Measurements from ENCODE around the gene ASB1. TPM values are rescaled to one million over a fixed set of nuclear protein-coding genes. Genes with fewer than 3 reads are reported as not detected.
A peak's percentile ranks its signal among the peaks of the same experiment; 100 is the strongest.

The ASB1 gene
- total and polyA plus RNA-seq, 7 donors = 3.5 to 36.0 (median 14.0) TPM

DNA sequence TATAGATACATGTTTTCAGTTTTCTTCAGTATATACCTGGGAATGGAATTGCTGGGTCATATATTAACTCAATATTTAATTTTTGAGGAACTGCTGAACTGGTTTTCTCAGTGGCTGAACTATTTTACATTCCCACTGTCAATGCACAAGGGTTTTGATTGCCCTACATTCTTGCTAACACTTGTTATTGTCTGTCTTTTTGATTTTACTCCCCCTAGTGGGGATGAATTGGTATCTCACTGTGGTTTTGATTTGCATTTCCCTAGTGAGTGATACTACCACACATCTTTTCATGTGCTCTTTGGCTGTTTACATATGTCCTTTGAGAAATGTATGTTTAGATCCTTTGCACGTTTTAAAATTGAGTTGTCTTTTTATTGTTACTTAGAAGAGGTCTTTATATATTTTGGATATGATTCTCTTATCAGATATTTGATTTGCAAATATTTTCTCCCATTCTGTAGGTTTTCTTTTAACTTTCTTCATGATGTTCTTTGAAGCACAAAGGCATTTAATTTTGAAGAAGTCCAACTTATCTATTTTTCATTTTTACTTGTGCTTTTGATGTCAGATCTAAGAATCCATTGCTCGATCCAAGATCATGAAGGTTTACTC is 36.2 kb downstream of the ASB1 start:
- DNase-seq = no peak
- Histone ChIP-seq H3K4me1 (peaks cover 0 to 21% (median 15%) of the 10 kb centered on the region in 4 donors), H3K36me3 (no peaks in the 10 kb centered on the region), H3K9me3 (no peaks in the 10 kb centered on the region), H3K27ac (no peak overlapping the region), H3K27me3 (no peaks in the 10 kb centered on the region), H3K4me3 (no peak overlapping the region)
- WGBS, 2 donors = 52 to 57% methylated on average over 2 of the region's 2 CpGs
- TF ChIP-seq POLR2AphosphoS5 (IDR thresholded peaks at IDR 0.05) = no peak
- TF ChIP-seq, protein P1, sequence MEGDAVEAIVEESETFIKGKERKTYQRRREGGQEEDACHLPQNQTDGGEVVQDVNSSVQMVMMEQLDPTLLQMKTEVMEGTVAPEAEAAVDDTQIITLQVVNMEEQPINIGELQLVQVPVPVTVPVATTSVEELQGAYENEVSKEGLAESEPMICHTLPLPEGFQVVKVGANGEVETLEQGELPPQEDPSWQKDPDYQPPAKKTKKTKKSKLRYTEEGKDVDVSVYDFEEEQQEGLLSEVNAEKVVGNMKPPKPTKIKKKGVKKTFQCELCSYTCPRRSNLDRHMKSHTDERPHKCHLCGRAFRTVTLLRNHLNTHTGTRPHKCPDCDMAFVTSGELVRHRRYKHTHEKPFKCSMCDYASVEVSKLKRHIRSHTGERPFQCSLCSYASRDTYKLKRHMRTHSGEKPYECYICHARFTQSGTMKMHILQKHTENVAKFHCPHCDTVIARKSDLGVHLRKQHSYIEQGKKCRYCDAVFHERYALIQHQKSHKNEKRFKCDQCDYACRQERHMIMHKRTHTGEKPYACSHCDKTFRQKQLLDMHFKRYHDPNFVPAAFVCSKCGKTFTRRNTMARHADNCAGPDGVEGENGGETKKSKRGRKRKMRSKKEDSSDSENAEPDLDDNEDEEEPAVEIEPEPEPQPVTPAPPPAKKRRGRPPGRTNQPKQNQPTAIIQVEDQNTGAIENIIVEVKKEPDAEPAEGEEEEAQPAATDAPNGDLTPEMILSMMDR (IDR thresholded peaks at IDR 0.05) = peak in 3 of 4 experiments; percentile 55 to 67 (median 67)
- intact Hi-C loops (cut with DNase I) = loop anchor here (5.0 kb wide), 1 partner anchor 91 kb away; no protein-coding TSS in a partner anchor

DNA sequence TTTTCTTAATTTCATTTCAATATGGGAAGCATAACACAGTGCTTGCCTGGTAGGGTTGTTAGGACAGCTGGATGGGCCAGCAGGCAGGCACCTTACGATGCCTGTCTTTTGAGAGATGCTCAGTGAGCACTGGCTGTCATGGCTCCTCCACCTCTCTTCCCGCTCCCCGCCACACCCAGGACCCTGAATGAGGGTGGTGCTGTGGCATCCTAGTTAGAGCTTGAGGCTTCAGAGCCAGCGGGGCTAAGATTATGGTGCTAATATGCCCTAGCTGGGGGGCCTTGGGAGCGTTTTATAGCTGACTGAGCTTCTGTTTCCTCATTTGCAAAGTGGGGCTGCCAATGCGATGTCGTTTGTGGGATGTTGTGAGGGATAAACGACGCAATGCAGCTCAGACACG is 37.7 kb downstream of the ASB1 start:
- Histone ChIP-seq H3K9me3 (no peaks in the 10 kb centered on the region), H3K36me3 (no peaks in the 10 kb centered on the region), H3K27ac (no peak overlapping the region), H3K4me3 (no peak overlapping the region), H3K27me3 (no peaks in the 10 kb centered on the region), H3K4me1 (peaks cover 0 to 8% (median 4%) of the 10 kb centered on the region in 4 donors)
- no peak for DNase-seq
- TF ChIP-seq, protein P1 (IDR thresholded peaks at IDR 0.05) = no peak
- TF ChIP-seq POLR2A (IDR thresholded peaks at IDR 0.05) (no peak), POLR2AphosphoS5 (IDR thresholded peaks at IDR 0.05) (no peak), EP300 (IDR thresholded peaks at IDR 0.05) (no peak)
- intact Hi-C loops (cut with DNase I) = loop anchor here (5.0 kb wide), 1 partner anchor 92 kb away; no protein-coding TSS in a partner anchor
- WGBS, 2 donors = 87 to 93% methylated on average over 10 of the region's 10 CpGs

DNA sequence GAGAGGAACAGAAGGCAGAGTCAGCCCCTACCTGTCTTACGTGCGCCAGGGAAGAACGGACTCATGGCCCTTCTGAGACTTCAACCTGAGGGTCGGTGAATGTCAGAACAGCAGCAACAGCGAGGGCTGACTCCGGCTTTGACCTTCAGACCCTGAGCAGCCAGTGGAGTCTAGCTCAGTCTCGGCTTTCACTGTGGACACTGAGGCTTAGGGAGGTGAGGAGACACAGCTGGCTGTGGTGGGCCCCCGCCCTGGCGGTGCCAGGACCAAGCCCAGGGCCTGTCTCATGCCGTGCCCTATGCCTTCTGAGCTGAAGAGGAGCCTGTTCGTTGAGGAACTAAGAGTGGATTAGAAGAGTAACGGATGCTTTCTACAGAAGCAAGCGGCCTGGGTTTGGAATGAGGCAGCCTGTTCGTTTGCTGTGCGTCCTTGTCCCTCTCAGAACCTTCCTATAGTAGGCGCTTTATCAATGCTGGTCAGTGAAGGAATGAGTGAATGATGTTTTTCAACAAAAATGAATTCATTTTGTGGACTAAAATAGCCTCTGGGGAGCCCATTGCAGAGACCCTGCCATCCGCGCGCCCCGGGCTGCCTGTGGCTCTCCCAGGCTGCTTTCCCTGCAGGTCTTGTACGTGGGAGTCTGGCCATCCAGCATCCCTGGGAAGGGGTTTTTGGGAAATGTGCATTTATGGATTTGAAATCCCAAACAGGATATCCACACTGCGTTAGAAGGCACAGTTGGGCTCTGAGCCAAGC is 38.9 kb downstream of the ASB1 start:
- intact Hi-C loops (cut with DNase I) = no loop called here
- WGBS, 2 donors = 92 to 93% methylated on average over 22 of the region's 22 CpGs
- TF ChIP-seq EP300 (IDR thresholded peaks at IDR 0.05) = no peak
- TF ChIP-seq, protein P1 (IDR thresholded peaks at IDR 0.05) = no peak
- no peak overlapping the region for H3K4me3 ChIP-seq
- H3K4me1 ChIP-seq = peaks cover 0 to 4% (median 0%) of the 10 kb centered on the region in 4 donors
- no peak overlapping the region for H3K27ac ChIP-seq
- H3K9me3 ChIP-seq = no peaks in the 10 kb centered on the region
- no peaks in the 10 kb centered on the region for H3K36me3 ChIP-seq
- DNase-seq = no peak
- H3K27me3 ChIP-seq = no peaks in the 10 kb centered on the region

DNA sequence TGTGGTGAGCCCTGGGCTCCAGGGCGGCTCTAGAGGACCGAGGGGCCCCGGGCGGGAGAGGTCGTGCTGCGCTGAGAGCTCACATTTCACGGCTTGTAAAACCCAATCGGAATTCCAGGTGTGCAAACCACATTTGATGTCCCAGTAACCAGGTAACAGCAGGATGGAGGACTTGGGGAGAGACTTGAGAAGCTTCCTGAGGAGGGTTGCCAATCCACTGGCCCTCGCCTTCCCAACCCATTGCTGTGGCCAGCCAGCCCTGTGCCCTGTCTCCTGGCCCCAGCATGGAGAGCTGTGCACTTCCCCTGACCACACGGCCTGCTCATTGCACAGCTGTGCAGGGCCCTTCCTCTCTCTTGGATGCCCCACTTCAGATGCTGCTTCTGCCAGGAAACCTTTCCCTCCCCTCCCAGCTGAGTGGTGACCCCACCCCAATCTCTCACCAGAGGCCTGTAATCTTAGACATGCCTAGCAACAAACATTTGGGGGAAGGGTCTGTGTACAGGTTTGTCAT is 39.6 kb downstream of the ASB1 start:
- DNase-seq = no peak
- Histone ChIP-seq H3K36me3 (no peaks in the 10 kb centered on the region), H3K9me3 (no peaks in the 10 kb centered on the region), H3K4me3 (no peak overlapping the region), H3K27ac (no peak overlapping the region), H3K4me1 (no peaks in the 10 kb centered on the region), H3K27me3 (no peaks in the 10 kb centered on the region)
- intact Hi-C loops (cut with DNase I) = no loop called here
- 80 to 88% methylated on average over 10 of the region's 10 CpGs for WGBS, 2 donors
- TF ChIP-seq EP300 (IDR thresholded peaks at IDR 0.05) (no peak), POLR2A (IDR thresholded peaks at IDR 0.05) (no peak), POLR2AphosphoS5 (IDR thresholded peaks at IDR 0.05) (no peak)
- TF ChIP-seq, protein P1 (IDR thresholded peaks at IDR 0.05) = no peak
